Activated CD4-positive, alpha-beta T cell treated with anti-CD3 and anti-CD28 coated beads, Interleukin-2, amount 50 U/mL, for 1 hour (primary cell): Measurements from ENCODE around the gene ARHGEF11.
A peak's percentile ranks its signal among the peaks of the same experiment; 100 is the strongest.

ENCODE experiments used
- DNase-seq: peaks from one replicate; pipeline ENCODE4 v3.0.0-alpha.2; 2020

ARHGEF11 gene

GRCh38 chr1:156893048-156893953, 152.2 kb downstream of the ARHGEF11 start, which contains the start of gene PEAR1:
Gene PEAR1, plus strand, starts transcription at chr1:156893718. Its CDS starts 10,209 bp downstream, at chr1:156903927.
- no peak for DNase-seq

GRCh38 chr1:156892190-156893047, 153.1 kb downstream of the ARHGEF11 start:
- DNase-seq: peak; percentile 84

- peak; percentile 48 for DNase-seq
Measured at GRCh38 chr1:156889802-156890580, 155.6 kb downstream of the ARHGEF11 start.

DNA sequence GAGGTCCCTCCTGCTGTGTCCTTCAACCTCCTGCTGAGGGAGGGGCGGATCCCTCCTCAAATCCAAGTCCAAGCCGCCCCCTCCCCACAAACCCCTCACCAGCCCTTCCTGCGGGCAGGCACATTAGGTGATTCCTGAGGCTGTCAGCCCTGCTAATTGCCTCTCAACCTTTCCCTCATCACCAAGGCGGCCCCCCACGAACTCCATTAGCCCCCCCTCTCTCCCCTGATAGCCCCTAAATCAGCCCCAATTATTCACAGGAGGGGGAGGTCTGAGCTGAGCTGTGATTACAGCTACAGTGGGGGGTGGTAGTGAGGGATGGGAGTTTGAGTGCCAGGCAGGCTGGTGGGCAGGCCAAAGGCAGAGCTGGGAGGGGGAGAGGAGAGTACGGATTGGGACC, 157.8 kb downstream of the ARHGEF11 start:
- DNase-seq: no peak

GRCh38 chr1:156887317-156887716, 158.2 kb downstream of the ARHGEF11 start:
- DNase-seq: no peak

DNA sequence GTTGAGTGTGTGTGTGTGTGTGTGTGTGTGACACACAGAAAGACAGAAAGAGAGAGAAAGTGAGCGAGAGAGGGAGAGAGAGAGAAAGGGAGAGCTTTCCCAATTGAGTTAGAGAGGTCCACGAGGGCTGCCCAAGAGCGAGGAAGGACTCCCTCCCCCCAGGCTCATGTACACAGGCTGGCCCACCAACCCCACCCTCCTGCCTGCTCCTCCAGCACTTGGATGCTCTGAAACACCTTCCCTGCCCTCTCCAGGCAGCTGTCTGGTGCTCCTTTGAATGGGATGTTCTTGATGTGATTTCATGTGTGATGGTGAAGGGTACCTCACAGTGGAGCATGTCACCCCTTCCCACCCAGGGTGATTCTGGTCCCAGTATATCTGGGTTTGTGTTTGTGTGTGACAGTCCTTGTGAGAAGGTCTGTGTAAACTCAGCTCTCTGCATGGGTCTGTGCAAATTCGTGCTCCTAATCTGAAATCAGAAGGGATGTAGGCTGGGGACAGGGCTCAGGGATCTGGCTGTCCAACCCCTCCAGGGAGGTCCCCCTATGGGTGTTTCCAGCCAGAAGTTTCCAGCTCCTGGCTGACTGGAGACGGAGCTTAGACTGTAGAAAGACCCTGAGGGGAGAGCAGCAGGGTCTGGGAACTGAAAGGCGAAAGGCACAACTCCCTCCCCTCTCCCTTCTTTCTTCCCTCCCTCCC, 158.8 kb downstream of the ARHGEF11 start:
- DNase-seq: no peak

GRCh38 chr1:156885880-156886355, 159.6 kb downstream of the ARHGEF11 start:
- DNase-seq: no peak

GRCh38 chr1:156885314-156885713, 160.2 kb downstream of the ARHGEF11 start:
- no peak for DNase-seq
